Stimulated activated CD8-positive, alpha-beta memory T cell treated with anti-CD3 and anti-CD28 coated beads, Interleukin-7, amount 100 ng/mL, for 1 hour (primary cell): ENCODE measurements around the gene CPHXL.

ENCODE experiments used
- DNase-seq, 2 donors: peaks; one replicate each; pipeline ENCODE4 v3.0.0-alpha.2; 2020; ENCODE audit warnings: low read depth in 2 of 2

Gene CPHXL

GRCh38 chr16:75726390-75726789, at the start of gene CPHXL:
TSS of gene CPHXL (minus strand) at chr16:75726490. CDS start at chr16:75726442, 48 bp downstream.
- no peak for DNase-seq

DNA sequence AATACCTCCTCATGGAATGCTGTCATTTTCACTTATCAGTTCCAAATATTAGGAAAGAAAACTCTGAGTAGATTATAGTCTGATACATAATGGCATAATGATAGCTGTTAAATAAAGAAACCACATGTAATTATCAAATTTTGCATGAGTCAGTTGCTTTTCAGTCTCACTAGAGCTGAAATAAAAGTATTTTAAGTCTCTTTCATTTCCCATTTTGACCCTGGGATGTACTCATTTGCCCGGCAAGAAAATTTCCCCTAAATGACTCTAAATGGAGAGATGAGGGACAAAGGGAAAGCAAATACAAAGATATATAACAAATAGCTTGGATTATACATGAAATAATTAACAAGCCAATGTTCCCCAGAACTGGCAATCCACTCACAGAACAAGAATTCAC, 47.9 kb upstream of the CPHXL start:
- no peak for DNase-seq

- DNase-seq, result no peak
These were observed 43.8 kb upstream of the CPHXL start for GRCh38 chr16:75770051-75770450.

DNA sequence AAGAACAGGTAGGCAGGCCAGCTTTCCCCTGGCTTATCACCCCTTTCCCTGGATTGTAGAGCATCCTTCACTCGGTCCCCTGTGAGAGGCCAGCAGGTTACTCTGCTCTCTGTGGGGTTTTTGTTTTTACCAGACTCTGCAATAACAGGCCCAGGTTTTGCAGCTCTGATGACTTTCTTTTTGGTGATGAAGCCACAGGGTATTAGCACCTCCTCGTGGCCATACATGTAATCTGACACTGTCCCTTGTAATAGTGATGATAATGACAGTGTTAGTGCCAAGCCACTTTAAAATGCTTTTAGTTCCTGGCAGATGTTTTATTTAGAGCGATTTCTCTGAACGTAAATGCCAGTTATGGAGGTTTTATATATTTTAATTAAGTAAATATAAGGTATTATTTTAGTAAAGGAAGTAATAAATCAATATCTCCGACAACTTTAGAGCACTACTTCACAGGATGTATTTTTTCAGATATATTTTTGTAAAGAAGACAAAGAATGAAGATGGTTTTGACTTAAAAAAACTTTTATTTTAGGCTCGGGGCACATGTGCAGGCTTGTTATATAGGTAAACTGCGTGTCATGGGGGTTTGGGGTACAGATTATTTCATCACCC, 38.0 kb upstream of the CPHXL start:
- DNase-seq, result peak in 1 of 2 donors; percentile 18

DNA sequence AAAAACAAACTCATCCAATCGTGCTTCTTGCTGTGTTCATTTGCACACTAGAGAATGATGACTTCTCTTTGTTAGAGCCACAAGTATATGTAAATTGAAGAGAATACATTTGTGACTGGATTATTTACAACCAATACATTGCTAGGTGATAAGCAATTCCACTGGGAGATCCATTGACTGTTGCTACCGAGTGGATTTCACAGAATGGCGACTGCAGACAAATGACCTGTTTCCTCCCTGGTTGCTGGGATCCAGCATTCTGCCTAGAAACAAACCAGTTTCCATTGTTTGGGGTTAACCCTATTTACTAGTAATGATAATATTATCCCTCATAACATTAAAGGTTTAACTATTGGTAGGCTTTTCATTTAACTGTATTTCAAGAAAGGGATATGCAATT, 36.9 kb upstream of the CPHXL start:
- no peak for DNase-seq

DNA sequence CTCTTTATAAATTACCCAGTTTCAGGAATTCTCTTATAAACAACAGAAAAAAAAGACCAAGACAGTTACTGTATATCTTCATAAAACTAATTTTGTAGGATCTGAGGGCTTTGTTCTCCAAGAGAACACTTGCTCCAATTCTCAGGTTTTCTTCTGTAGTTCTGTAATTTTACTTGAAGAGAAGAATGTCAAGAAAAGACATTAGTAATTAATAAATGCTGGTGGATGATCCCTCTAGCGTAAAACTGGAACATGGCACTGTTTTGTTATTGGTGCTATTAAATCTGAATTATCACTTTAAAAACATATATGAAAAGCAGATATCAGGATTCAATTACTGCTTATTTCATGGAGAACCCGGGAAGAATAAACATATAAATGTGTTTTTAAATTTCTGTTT, 36.5 kb upstream of the CPHXL start:
- DNase-seq, result no peak

- DNase-seq, result no peak
These were observed 34.8 kb upstream of the CPHXL start for GRCh38 chr16:75761108-75761507.

DNA sequence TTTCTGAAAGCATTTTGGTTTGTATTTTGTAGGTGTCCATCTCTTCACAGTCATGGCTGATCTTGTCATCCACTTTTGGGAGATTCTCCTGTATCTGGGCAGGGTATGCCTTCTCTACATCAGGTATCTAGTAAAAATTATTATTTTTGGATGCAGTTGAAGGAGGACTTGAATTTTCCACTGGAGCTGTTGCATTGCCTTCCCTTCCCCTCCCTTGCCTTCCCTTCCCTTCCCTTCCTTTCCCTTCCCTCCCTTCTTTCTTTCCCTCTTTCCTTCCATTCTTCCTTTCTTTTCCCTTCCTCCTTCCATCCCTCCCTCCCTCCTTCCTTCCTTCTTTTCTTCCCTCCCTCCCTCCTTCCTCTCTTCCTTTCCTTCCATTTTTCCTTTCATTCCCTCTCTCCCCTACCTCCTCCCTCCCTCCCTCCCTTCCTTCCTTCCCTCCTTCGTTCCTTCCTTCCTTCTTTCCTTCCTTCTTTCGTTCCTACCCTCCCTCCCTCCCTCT, 33.8 kb upstream of the CPHXL start:
- DNase-seq, result no peak

GRCh38 chr16:75758215-75758614, 31.9 kb upstream of the CPHXL start:
- DNase-seq, result no peak

DNA sequence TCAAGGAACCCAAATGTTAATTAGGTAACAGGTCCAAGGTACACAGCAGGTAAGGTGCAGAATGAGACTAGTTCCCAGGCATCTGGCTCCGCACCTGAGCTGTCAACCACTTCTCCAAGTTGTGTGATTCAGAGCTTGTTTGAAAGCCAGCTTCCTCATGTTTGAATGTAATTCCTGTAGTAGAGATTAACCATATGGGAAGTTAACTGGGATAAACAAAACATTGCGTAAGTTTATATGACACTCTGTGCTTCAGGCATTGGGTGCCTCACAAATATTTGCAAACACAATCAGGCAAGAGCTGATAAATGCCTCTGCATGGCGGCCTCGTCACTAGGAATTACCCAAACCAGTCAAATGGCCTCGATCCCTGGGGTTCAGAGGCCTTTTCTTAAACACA, 27.9 kb upstream of the CPHXL start:
- no peak for DNase-seq

- no peak for DNase-seq
These were observed 24.2 kb upstream of the CPHXL start for GRCh38 chr16:75750528-75750927.

DNA sequence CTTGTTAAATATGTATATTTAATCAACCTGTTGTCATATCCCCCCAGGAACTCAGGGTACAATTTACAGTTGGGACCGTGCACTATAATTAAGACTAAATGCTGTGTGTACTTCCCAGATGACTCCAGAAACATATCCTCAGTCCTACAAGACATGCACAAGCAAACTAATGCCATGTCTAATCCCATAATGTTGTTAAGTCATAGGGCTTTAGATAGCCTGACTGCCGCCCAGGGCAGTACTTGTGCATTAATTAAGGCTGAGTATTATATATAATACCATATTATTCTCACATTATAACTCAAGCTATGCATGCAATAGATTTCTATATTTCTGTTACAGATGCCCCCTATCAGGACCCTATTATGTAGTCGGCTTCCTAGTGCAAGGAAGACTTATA, 20.1 kb upstream of the CPHXL start:
- DNase-seq, result no peak

DNA sequence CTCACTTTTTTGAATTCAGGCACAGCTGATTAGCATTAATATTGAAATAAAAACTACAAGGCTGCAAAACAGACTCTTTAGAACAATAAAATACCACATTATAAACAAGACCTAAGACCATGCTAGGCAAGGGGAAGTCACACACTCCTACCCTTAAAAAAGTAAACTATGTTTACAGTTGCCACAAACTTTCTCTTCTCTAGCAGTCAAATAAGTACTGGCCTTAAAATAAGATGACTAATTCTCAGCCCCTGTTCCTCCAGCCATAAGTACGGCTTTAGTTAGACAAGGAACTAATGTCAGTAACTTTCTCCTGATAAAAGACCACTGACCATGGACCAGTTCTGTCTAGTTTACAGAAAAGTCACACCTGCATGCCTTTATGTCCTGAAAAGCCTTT, 19.5 kb upstream of the CPHXL start:
- no peak for DNase-seq

GRCh38 chr16:75745242-75745641, 19.0 kb upstream of the CPHXL start:
- DNase-seq, result no peak

DNA sequence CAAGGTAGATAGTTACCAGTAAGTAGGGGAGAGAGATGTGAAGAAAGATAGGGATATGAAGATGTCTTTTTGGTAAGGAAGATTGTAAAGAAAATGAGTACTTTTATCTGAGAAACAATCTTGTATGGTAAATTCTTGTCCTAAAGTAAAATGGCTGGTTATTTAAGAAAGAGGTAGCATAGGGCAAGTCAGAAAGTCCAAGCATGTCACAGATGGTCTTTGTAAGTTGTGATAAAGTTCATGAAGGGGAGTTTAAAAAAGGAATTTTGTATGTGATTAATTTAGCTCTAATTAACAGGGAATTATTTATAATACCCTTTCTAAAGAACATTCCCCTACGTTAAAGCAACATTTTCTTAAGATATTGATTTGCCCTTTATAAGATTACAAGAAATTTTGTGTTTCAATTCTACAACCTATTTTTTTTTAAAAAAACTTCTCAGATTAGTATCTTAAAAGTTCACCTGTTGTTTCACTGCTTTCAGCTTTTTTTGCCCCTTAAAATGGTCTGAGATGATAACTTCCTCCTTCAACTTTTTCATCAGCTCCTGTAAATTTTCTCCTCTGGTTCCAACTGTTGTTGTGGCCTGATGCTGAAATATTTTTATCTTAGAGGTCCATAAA, 16.2 kb upstream of the CPHXL start:
- no peak for DNase-seq

- no peak for DNase-seq
These were observed 7.3 kb upstream of the CPHXL start for GRCh38 chr16:75733305-75734211.

GRCh38 chr16:75732871-75733270, 6.6 kb upstream of the CPHXL start:
- no peak for DNase-seq

- no peak for DNase-seq
These were observed 931 bp upstream of the CPHXL start for GRCh38 chr16:75727221-75727620.

GRCh38 chr16:75718452-75718851, 7.8 kb downstream of the CPHXL start:
- DNase-seq, result no peak

GRCh38 chr16:75714661-75715060, 11.6 kb downstream of the CPHXL start:
- DNase-seq, result no peak

DNA sequence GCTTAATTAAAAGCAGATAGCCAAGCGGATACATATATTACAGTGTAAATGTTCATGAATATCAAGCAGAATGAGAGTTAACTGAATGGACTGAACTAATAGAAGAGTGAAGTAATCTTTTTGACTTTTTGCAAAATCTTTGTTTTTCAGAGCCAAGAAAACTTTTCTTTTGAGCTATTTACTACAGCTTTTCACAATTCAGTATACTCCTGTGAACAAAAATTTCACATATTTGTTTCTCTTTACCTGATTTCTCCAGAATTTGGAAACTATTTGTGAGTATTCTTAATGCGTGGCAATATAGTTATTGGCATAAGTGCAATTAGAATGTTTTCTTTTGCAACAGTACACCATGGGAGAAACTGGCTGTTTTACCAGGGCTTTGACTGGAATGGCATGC, 15.9 kb downstream of the CPHXL start:
- DNase-seq, result no peak

DNA sequence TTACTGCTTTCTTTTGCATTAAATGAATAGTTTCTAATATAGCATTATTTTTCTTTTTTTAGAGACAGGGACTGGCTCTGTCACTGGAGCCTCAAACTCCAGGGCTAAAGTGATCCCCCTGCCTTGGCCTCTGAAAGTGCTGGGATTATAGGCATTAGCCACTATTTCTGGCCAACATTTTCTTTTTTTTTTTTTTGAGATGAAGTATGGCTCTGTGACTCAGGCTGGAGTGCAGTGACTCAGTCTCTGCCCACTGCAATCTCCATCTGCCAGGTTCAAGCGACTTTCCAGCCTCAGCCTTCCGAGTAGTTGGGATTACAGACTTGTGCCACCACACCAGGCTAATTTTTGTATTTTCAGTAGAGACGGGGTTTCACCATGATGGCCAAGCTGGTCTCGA, 23.0 kb downstream of the CPHXL start:
- DNase-seq, result no peak

DNA sequence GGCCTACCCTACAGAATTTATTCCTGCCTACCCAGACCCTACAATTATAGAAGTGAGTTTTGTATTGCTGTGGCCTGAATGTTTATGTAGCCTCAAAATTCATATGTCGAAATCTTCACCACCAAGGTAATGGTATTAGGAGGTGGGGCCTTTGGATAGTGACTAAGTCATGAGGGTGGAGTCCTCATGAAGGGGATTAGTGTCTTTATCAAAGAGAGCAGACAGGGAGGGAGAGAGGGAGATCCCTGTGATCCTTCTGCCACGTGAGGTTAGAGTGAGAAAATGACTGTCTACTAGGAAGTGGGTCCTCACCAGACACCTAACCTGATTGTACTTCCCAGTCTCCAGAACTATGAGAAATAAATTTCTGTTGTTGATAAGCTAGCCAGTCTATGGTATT, 24.0 kb downstream of the CPHXL start:
- no peak for DNase-seq
